ENCODE results near the gene KLHL29.

The KLHL29 gene

DNA sequence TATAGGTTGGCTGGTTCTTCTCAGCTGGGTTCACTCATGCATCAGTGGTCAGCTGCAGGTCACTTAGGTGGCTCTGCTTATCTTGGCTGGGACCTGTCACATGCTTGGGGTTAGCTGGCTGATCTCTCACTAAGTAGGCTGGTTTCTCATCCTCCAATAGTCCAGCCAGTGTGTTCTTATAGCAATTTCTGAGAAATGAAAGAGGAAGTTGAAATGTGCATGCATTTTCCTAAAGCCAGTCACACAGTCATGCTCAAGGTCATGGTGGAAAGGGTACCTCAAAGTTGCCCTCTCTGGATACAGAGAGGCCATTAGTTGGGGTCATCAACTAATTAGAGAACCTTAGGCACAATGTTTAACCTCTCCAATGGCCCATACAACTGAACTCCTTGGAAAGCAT is 64.4 kb downstream of the KLHL29 start:
- DNase-seq (ENCODE audit: low spot score), result no peak

- DNase-seq (ENCODE audit: low spot score), result no peak
Observed at GRCh38 chr2:23449831-23450331, 64.9 kb downstream of the KLHL29 start.

DNA sequence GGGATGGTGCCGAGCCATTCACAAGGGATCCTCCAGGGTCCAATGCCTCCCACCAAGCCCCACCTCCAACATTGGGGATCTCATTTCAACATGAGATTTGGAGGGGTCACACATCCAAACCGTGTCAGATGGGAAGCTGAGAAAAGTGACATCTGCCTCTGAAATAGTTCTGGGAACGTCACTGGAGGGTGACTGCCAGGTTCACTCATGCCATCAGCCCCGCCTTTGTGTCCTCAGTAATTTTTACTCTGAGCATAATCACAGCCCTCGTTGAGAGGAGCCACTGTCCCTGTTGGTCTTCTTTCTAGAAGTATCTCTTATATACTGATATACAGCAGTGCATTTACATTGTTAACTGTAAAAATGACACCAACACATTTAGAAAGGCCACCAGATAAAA is 67.4 kb downstream of the KLHL29 start:
- DNase-seq (ENCODE audit: low spot score), result no peak

DNA sequence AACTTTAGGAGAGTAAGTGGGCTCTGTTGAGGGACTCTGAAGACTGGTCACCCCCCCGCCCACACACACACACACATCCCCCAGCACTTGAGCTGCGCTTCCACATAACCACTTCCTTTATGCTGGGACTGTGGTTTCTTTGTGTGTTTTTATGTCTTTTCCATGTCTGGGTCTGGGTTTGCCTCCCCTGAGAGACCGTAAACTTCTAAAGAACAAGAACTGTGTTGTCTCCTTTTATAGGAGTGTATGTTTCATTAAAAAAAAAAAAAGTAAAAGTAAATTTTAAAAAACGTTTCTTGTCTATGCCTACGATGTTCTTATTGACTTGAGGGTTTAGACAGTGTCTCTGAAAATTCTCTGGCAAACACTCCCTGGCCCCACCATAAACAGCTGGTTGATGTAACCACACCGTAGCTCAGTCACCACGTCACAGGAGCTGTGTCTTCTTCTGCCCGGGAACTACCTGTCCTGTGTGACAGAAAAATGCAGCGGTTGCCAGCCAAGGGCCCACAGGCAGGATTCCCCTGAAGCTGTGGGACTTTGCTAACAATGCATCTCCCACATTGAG is 68.0 kb downstream of the KLHL29 start:
- DNase-seq (ENCODE audit: low spot score), result peak; percentile 96

GRCh38 chr2:23453432-23453831 is 68.5 kb downstream of the KLHL29 start:
- no peak for DNase-seq (ENCODE audit: low spot score)

DNA sequence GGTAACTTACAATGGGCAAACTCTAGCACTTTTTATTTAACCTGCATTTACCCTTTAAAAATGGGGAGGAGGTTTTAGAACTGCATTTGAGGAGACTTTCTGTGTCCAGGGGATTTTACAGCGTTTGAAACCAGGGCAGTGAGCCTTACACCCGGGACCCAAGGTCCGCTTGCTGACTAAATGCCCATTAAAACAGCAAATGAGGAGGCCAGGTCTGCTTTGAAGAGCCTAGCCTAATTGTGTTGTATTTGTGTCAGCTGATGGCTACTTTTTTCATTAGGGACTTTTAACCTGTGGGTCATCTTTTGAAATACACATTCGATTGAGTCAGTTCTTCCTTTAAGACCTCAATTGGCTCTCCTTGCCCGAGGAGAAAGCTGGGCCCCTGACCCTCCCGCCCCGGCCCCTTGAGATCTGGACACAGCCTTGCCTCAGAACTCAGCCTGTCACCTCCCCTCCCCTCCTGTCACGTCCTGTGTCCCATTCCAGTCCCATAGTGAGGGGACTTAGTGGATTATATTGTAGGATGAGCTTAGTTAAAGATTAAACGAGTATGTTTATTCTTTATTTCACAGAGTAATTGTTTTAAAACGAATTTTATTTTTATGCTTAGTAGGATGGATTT is 69.0 kb downstream of the KLHL29 start:
- DNase-seq (ENCODE audit: low spot score), result no peak

DNA sequence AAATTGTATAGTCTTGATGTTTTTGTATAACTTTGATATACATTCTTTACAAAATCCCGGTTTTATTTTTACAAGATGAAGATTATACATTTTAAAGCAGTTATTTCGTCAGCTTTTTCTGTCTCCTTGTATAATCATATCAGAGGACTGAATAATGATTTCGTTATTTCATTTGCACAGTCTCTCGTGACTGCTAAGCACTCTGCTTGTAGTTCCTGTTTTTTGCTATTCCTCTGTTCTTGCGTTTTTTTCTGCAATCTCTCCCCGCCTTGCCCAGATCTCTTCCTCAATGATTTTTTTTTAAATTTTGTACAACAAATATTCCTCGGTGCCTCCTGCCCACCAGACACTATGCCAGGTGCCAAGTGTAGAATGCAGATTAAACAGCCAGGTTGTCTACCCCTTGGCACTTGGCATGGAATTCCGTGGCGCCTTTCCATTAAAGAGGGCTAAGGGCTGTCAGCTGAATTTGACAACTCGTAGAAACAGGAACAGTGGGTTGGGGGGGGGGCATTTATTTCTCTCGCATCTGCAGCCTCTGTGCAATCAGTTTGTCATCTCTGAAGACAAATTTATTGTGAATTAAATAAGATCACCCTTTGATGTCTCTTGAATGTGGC is 69.6 kb downstream of the KLHL29 start:
- DNase-seq (ENCODE audit: low spot score), result no peak

GRCh38 chr2:23456396-23456795 is 71.4 kb downstream of the KLHL29 start:
- DNase-seq (ENCODE audit: low spot score), result no peak

DNA sequence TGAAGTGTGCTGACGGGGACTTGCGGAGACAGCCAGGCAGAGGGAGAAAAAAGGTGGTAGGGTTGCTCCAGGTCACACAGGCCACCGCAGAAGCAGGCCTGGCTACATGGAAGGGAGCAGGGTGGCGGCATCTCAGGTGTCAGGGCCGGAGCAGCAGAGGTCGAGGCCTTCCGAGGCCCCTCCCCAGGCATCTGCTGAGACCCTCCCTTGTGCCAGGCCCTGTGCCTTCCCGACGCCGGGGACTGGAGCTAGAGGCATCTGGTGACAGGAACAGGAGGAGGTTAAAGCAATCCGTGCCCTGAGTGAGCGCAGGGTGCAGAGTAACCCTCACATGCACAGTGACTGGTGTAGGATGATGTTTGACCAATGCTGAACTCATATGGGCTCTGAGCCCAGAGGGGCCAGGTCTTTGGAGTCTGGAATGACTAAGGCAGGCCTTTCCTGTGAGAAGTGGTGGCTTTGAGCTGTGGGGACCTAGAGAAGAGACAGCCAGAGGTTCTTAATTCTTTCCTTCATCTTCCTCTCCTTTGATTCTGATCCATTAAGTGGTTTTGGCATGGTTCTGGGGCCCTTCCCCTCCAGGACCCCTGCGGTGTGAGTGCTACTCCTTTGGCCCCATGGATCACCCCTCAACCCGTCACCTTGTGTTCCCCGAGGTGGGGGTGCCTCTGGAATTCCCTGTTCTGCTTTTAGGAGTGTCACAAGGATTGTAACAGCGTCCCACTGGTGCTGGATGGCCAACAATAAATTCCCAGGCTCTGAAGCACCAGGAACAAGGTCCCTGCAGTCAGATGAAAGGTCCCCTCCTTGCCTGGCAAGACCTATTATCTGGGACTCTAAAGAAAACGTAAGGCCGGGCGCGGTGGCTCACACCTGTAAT is 72.1 kb downstream of the KLHL29 start:
- DNase-seq (ENCODE audit: low spot score), result no peak

- DNase-seq (ENCODE audit: low spot score), result no peak
Observed at GRCh38 chr2:23457990-23458682, 73.2 kb downstream of the KLHL29 start.

GRCh38 chr2:23459032-23459431 is 74.1 kb downstream of the KLHL29 start:
- DNase-seq (ENCODE audit: low spot score), result no peak

DNA sequence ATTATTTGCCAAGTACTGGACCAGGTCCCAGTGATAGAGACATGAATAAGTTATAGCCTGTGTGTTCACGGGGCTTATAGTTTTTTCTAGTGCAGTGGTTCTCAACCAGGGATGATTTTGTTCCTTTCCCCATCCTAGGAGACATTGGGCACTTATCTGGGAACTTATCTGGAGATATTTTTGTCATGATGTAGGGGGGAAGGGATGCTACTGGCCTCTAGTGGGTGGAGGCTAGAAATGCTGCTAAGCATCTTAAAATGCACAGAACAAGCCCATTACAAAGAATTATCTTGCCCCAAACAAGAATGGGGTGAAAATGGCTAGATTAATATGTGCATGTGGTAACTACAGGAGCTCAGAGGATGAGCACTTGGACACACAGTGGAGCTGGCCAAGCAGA is 75.2 kb downstream of the KLHL29 start:
- peak; percentile 25 for DNase-seq (ENCODE audit: low spot score)

GRCh38 chr2:23460993-23461392 is 76.0 kb downstream of the KLHL29 start:
- no peak for DNase-seq (ENCODE audit: low spot score)

- no peak for DNase-seq (ENCODE audit: low spot score)
Observed at GRCh38 chr2:23464156-23464555, 79.2 kb downstream of the KLHL29 start.

DNA sequence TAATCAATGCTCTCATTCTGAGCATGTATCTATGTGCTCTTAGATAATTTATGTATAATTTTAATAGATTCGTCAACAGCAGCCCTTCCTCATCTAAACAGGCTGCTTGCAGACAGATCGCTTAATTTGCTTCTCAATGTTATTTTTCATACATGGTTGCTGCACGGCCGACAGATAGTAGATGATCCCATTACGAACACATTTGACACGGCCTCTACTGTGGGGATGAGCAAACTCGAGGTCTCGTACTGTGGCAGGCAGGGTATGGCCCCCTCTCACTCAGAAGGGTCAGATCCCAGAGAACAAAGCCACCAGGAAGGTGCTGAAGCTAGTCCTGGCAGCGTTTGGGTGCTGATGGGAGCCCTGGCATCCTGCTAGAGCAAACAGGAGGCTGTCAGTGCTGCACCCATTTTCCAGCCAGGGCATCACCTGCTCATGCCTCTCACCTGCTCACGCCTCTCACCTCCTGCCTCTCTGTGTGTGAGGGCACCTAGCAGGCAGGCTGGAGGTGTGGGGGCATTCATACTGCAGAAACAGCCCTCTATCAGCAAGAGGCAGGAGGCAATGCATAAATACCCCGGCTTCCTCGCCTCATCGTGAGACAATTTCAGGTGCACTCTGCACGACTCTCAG is 80.0 kb downstream of the KLHL29 start:
- no peak for DNase-seq (ENCODE audit: low spot score)

DNA sequence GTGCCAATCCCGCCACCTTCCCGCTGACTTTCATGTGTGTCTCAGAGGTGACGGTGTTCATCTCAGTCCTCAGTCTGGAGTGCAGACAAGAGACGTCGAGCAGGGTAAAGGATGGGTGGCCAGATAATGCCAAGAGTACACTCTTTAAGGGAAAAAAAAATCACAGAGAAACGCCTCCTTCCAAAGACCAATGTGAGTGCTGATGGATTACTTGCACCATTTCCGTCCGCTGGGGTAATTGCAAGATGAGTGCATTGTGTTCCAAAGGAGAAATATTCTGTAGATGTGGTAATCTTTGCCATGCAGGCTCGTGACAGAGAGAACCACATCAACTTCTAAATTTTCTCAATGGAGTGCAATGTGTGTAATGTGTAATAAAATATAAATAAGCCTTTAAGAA is 81.0 kb downstream of the KLHL29 start:
- DNase-seq (ENCODE audit: low spot score), result no peak

- DNase-seq (ENCODE audit: low spot score), result no peak
Observed at GRCh38 chr2:23467618-23468017, 82.6 kb downstream of the KLHL29 start.

DNA sequence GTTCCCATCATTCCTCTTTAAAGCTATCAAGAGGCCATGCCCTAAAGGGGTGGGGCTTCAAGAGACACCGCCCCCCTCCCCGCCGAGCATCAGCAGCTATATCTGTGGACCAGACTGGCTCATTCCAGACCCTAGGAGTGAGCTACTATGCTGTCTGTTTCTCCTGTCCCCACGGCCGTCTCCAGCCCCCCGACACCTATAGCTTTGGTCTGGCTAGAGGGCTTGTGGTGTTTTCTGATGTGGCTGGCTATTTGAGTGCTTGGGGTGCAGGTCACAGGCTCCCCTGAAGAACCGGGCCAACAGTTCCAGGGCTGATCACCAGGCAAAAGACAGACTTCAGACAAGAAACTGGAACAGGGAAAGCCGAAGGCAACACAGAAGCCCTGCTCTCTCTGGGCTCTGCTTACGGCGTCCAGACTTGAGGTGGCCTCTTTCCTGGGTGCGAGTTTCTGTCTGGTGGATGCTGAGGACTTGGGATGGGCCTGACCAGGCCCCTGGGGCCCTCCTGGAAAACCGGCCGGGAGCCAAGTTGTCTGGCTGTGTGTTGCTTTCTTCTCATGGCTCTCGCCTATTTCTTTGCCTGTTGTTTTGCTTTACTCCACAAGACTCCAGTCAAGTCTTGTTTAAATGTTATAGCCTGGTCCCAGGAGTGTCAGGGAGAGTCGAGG is 83.6 kb downstream of the KLHL29 start:
- DNase-seq (ENCODE audit: low spot score), result no peak

- DNase-seq (ENCODE audit: low spot score), result no peak
Observed at GRCh38 chr2:23469142-23469540, 84.2 kb downstream of the KLHL29 start.

DNA sequence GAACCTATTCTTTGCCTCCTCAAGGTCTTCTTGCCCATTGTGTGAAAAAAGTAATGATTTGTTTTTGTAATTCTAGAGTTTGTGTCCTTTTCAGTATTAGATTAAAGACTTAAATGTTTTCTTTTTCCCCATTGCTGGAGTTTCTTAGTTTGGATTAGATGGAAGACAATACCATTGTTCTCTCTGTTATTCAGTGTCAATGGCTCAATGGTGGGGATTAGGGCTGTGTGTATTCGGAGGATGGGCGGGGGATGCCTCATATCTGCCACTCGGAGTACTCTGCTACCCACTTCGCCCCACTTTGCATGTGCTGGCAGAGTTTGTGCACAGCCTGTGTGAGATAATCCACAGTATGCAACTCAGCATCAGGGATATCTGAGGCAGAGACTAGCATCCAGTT is 90.1 kb downstream of the KLHL29 start:
- no peak for DNase-seq (ENCODE audit: low spot score)

DNA sequence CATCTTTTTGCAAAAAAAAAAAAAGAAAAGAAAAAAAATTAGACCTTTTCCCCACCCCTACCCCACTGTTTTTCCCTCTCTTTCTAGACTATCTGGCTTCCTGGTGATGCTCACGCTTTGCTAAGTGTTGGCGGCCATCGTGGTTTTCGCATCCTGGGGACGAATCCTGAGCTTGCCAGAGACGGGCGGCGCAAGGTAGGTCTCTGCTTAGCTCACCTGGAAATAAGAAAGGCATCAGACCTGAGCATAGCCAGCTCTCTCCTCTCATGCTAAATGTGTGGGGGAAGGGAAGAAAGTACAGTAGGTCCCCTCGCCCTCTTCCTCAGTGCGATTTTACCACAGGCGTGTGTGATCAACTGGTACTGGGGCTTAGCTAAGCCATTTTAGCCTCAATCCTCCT is 90.5 kb downstream of the KLHL29 start:
- no peak for DNase-seq (ENCODE audit: low spot score)
